ENCODE measurements around the gene ADGRV1. TPM values are rescaled to one million over a fixed set of nuclear protein-coding genes. Genes with fewer than 3 reads are reported as not detected.
"Not testable (repeated sequence)": the region's sequence is repeated elsewhere in the genome, so short reads cannot be mapped to it uniquely, and the experiment has no call there.

The ADGRV1 gene
- total RNA-seq, 1 experiment from 2014 or later, result 0.18 TPM

DNA sequence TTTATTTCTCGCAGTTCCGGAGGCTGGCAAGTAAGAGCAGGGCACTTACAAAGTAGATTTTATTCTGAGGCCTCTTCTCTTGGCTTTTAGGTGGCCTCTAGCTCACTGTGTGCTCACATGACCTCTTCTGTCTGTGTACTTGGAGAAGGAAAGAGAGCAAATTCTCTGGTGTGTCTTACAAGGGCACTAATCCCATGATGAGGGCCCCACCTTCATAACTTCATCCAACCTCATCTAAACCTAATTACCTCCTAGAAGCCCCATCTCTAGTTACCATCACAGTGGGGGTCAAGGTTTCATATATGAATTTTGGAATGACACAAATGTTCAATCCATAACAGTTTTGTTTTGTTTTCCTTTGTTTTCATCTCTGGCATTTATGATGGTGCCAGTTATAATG is 376.1 kb downstream of the ADGRV1 start:
- DNase-seq (ENCODE audit: low spot score), result no peak

DNA sequence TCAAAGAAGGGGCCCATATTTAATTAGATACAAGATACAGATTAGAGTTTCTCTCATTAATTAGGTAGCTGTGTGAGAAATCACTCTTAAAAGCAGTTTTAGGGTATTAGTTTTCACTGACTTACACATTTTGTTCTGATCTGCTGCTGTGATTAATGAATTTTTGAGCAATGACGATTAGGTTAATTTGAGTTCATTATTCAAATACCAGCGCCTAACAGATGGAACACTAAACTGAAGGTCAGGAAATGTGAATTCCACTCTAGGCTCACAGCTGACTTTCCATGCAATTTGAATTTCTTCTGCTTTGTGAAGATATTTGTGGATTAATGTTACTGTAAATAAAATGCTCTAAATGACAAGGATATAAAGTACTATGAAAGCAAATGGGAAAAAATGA is 380.6 kb downstream of the ADGRV1 start:
- DNase-seq (ENCODE audit: low spot score), result no peak

DNA sequence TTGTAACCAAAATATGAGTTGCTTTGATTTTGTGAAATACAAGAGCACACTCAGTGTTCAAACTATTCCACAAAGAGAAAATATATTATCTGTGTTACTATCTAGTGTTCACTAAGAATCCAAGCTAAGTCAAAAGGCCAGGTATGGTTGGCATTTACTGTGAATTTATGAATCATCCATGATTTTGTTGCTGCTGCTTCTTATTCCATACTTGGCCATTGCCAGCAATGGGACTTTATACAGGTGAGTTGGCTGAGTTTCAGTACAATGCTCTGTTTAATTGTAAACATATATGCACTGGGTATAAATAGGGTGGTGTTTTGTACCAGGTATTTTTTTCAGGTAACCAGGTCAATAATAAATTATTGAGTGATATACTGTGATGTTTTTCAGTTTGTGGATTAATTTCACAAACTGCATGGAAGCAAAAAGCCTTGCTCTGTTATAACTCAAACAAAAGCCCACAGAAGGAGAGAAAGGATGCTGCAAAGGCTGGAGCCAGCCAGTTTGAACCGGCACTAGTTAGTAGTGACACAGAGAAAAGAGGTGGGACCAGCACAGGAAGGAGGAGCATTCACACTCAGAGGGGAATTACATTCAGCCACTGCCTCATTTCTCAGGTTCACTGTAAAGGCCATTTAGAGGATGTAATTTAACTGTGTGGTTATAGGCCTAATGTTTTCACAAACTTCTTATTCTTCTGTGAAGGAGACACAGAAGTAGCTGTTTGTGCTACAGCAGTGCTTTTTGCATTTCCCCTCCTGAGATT is 381.8 kb downstream of the ADGRV1 start:
- peak; percentile 51 for DNase-seq (ENCODE audit: low spot score)

DNA sequence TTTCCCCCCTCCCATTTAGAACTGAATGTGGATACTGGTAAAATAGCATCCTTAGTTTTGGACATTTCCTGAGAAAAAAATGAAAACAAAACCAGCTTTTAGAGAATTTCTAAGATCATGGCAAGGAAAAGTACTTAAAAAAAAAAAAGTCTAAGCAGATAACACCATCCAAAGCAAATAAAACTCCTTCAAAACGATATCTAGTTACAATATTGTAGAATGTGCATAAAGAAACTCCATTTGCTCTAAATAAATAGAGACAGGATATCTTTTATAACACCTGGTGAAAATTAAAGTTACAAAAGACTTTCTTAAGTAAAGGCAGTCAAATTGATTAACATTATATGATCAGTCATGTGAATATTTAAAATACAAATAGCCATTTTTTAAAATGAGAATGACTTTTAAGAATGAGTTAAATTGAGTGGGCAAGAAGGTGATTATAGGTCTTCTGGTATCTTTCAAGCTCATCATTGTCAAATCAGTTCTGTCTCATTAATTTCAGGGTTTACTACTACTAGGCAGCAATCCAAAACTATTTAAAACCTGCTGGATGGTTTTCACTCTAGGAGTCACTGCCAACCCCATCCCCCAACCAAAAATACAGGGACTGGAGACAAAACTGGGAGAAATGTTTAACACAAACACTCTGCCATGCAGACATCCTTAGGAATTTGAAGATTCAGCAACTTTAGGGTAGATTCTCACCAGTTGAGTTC is 382.6 kb downstream of the ADGRV1 start:
- no peak for DNase-seq (ENCODE audit: low spot score)

DNA sequence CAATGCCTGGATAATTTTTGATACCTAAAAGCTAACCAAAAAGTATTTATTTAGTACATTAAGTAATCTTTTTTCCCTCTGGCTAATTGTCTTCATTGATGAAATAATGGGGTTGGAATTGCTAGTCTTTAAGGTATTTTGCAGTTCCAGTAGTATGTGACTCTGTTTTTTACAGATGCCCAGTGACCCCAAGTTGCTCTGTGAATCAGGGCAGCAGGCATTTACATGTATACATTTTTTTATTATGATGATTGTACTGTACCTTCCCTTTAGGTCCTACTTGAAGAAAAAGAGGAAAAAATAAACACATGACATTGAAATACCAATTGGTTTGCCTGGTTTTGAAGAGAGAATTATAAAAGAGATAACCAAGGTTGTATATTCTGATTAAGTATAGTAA is 385.5 kb downstream of the ADGRV1 start:
- DNase-seq (ENCODE audit: low spot score), result no peak

DNA sequence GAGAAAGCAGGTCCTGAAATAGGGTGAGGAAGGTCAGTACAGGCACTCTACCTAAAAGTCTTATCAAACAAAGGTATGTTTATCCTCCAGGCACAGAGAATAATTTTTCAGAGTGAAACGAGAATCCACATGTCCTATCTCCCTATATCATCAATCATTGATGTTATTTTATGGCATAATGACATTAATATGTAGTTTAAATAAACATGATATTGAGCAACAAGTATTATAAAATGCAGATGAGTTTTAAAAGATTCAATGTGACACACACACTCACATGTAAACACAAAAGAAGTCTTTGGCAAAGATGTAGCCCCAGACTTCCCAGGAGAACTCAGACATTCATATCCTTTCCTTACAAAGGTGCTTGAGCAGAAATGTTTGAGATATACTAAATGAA is 389.1 kb downstream of the ADGRV1 start:
- DNase-seq (ENCODE audit: low spot score), result no peak

DNA sequence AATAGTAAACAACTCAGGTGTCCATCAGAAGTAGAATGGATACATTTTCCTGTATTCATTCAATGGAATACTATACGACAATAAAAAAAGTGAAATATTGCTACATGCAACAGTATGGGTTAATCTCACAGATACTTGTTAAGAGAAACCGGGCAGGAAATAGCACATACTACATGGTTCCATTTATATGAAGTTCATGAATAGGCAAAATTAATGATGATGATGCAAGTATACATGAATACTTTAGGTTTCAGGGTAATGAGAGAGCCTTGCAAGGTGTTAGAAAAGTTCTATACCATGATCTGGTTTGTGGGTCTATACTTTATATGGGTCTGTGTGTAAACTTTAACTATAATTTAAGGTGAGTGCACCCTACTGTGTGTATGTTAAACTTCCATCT is 390.4 kb downstream of the ADGRV1 start:
- no peak for DNase-seq (ENCODE audit: low spot score)

DNA sequence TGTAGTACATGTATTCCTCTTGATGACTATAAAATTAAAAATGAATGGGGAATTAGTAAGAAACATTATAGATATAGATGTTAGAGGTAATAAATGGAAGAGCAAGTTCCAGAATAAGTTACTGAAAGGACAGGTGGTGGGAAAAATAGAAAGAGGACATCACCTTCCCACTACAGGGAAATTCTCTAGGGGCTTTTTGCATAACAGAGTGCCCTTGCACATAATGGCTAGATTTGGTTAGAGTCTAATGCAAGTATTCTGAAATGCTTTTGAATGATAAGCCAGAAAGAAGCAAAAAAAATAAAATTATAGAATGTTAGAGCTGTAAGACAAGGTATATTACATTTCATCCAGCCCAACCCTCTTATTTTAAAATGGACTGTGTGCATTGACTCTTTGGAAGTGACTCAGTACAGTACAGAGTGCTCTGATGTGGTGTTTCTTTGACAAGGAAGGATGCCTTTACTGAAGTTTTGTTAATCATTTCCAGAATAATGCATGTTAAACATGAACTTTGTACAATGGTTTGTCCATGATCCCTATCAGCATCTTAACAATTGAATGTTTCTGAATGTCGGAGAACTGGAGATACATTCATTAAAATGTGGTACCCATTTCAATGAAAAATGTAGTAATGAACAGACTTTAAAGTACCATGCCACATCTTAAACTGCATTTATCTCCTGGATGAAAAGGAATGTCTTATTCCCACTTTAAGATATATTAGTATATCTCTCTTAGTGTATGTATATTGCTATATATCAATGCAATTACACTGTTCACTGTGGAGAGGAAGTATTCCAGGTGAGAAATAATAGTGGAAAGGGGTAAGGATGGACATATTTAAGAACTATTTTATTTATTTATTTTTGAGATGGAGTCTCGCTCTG is 391.1 kb downstream of the ADGRV1 start:
- DNase-seq (ENCODE audit: low spot score), result peak; percentile 86

DNA sequence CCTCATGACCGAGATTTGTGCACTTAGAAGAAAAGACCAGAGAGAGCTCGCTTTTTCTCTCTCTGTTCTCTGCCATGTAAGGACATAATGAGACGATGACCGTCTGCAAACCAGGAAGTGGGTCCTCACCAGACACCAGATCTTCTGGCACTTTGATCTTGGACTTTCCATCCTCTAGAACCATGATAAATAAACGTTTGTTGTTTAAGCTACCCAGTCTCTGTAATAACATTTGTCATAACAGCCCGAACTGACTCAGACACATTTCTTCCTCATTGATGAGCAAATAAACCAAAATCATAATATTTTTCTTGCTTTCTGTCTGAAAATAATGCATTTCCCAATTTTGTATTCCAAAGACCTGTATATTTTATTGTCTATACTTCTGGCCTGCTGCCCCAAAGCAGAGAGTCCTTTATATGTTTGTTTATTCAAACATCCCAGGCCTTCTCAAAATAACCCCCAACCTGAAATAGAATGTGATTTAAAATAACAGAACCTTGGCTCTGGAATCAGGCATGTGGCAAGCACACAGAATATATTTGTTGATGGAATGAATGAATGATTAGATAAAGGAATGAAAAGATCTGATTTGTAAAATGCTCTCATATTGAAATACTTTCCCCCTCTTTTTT is 396.5 kb downstream of the ADGRV1 start:
- no peak for DNase-seq (ENCODE audit: low spot score)

DNA sequence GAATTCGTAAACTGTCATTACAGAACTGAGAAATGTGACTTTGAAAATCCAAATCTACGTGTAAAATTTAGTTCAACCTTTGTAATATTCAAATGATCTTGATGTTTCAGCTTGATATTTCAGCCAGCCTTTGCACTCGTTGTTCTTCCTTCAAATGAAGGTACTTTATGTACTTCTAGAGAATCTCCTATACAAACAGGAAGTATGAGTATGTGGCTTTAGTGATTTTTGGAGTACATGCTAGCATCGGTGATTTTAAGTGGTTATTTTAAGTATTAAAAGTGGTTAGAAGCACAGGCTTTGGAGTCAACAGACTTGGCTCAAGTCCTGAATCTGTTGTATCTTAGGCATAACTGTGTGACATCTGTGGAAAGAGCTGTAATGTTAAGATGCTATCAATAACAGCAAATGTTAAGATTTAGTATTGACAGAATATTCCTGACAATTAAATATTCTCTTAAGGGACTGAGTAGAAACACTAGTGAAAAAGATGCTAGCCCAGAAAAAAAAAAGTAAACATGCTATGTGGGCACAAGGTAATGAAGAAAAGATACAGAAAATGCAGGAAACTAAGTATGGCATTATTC is 398.0 kb downstream of the ADGRV1 start:
- no peak for DNase-seq (ENCODE audit: low spot score)

DNA sequence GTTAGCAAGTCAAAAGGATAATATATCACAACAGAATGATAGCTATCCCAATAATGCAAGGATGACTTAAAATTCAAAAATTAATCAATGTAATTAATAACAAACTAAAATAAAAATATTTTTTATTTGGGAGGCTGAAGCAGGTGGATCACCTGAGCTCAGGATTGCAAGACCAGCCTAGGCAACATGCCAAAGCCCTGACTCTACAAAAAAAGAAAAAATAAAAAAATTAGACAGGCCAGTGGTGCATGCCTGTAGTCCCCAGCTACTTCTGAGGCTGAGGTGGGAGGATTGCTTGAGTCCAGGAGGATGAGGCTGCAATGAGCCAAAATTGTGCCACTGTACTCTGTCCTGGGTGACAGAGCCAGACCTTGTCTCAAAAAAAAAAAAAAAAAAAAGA is 399.3 kb downstream of the ADGRV1 start:
- DNase-seq (ENCODE audit: low spot score), result no peak

DNA sequence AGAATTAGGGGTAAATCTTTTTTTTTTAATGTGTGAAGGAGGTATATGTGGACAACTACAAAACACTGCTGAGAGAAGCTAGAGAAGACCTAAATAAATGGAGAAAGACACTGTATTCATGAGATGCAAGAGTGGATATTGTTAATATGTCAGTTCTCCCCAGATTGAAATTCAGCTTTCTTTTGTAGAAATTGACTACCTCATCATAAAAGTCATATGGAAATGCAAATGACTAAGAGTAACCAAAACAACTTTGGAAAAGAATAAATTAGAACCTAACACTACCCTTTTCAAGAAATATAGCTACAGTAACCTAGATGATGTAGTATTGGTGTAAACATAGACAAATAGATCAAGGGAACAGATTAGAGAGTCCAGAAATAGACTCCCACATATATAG is 400.7 kb downstream of the ADGRV1 start:
- DNase-seq (ENCODE audit: low spot score), result no peak

DNA sequence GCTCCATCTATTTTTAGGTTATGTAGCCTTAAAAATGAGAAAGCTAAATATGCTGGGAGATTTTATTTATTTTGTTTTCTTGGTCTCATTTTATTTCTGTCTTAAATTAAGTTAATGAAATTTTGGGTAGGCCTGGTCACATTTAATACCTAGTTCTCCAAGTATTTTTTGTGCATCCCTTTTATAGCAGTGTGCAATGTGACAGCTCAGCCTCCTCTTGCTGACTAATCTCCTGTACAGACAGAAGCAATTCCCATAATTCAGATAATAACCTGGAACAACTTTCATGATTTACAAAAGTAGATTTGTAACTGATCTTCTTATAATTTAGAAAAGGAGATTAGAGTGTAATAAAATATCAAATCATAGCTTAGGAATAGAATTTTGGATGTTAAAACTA is 403.9 kb downstream of the ADGRV1 start:
- DNase-seq (ENCODE audit: low spot score), result no peak

DNA sequence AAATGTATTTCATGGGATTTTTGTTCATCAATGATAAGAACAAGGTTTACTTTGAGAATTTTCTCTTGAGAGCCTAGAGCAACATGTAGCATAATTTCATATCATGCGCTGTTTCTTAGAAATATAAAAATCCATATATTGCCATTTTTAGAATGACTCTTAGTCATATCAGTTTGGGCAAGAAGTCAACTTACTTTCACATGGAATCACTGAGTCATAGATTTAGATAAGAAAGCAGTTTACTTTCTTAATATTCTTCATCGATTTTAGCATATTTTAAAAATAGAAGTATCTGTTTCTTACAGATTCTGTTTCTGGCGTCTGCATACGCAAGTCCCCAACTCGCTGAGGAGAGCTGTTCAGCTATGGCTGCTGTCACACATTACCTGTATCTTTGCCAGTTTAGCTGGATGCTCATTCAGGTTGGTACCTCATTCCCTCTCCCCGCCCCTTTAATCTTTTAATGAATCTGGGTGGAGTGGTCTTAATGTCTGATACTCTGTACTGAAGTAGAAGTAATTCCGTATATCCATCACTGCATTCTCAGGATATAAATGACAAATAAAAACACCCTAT is 406.6 kb downstream of the ADGRV1 start:
- DNase-seq (ENCODE audit: low spot score), result no peak

DNA sequence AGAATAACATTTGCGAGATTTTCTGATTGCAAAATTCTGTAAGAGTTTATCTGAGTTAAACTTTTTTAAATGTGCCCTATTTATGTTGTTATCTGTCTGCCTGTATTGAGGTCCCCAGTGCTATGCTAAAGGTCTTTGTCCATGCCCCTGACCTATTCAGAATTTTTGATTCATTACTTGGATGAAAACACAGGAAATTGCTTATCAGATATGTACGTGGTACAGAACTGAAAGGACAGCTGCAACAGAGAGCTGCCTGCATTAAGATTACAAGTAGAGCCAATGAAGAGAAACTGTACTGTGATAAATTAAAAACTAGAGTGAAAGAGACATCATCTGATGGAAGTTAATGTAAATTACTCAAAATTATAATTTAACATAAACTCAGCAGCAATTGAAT is 408.8 kb downstream of the ADGRV1 start:
- DNase-seq (ENCODE audit: low spot score), result no peak

DNA sequence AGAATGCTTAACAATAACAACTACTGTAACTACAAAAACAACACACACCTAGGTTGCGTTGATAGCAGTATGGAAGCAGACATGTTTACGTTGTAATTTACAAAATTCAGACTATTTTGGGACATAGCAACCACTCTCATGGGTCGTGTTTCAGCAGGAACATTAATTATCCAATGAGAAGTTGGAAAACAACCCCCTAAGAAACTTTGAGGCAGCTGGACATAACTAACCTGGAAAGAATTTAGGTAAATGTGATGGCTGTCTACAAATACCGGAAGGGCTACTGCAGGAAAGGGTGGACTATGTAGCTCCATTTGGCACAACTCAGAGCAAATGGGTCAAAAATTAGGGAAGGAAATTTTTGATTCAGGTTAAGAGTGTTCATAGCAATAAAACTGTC is 409.3 kb downstream of the ADGRV1 start:
- DNase-seq (ENCODE audit: low spot score), result no peak

DNA sequence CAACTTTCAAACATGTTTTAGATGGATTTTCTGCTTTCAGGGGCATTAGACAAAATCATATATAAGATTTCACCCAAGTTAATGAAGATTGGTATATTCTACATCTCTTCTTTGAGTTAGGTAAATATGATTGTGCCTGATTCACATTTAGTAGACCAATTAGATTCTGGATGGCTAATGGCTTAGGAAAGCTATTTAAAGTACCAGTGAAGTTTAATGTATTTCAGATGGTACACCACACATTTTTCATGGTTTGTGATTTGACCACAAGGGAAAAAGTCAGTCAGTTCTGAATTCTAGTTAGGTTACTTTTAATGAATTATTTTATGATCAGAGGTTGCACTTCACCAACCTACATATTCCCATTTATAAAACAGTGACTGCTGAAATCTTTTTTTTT is 409.7 kb downstream of the ADGRV1 start:
- DNase-seq (ENCODE audit: low spot score), result no peak

DNA sequence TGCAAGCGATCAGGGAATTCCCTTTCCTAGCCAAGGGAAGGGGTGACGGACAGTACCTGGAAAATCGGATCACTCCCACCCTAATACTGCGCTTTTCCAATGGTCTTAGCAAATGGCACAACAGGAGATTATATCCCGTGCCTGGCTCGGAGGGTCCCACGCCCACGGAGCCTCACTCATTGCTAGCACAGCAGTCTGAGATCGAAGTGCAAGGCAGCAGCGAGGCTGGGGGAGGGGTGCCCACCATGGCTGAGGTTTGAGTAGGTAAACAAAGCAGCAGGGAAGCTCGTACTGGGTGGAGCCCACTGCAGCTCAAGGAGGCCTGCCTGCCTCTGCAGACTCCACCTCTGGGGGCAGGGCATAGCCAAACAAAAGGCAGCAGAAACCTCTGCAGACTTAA is 411.3 kb downstream of the ADGRV1 start:
- not testable (repeated sequence) for DNase-seq (ENCODE audit: low spot score)

DNA sequence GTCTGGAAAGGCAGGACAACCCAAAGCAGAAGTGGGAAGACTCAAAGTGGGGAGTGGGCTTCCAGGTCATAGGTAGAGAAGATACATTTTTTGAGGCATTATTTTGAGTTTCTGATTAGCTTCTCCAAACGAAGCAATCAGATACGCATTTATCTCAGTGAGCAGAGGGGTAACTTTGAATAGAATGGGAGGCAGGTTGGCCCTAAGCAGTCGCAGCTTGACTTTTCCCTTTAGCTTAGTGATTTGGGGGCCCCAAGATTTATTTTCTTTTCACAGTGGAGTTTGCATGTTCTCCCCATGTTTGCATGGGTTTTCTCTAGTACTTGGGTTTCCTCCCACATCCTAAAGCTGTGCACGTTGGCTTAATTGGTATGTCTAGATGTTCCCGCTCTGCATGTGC is 422.6 kb downstream of the ADGRV1 start:
- DNase-seq (ENCODE audit: low spot score), result no peak

DNA sequence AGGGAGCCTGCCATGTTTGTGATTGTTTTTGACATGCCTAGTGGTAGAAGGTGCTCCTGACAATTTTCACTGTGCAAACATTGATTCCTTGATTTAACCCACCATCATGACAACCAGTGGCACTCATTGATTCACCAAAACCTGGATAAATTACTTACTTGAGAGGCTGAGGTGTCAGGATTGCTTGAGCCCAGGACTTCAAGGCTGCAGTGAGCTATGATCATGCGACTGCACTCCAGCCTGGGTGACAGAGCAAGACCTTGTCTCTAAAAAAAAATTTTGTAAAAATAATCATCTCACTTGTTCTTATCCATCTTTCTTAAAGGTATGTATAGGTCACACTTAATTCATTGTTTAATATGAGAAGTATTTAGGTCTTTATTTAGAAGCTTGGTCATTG is 423.2 kb downstream of the ADGRV1 start:
- no peak for DNase-seq (ENCODE audit: low spot score)

DNA sequence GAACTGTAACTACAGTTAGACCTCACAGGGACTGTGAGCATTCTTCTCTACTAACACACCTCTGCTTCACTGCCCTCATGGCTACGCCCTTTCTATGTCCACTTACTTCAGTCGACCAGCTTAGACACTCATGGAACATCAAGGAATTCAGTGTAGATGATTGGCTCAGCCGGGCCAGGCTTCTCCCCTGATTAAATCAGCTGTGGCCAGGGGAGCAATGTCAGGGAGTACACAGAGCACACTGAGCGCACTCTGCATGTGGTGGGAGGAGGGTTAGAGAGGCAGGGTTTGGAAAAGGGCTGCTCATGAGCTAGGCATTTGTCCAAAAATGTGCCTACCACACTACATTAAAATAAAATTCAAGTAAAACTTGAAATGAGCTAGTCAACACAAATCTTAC is 424.0 kb downstream of the ADGRV1 start:
- peak; percentile 24 for DNase-seq (ENCODE audit: low spot score)
